ENCODE results near the gene RPL23.

RPL23 gene

DNA sequence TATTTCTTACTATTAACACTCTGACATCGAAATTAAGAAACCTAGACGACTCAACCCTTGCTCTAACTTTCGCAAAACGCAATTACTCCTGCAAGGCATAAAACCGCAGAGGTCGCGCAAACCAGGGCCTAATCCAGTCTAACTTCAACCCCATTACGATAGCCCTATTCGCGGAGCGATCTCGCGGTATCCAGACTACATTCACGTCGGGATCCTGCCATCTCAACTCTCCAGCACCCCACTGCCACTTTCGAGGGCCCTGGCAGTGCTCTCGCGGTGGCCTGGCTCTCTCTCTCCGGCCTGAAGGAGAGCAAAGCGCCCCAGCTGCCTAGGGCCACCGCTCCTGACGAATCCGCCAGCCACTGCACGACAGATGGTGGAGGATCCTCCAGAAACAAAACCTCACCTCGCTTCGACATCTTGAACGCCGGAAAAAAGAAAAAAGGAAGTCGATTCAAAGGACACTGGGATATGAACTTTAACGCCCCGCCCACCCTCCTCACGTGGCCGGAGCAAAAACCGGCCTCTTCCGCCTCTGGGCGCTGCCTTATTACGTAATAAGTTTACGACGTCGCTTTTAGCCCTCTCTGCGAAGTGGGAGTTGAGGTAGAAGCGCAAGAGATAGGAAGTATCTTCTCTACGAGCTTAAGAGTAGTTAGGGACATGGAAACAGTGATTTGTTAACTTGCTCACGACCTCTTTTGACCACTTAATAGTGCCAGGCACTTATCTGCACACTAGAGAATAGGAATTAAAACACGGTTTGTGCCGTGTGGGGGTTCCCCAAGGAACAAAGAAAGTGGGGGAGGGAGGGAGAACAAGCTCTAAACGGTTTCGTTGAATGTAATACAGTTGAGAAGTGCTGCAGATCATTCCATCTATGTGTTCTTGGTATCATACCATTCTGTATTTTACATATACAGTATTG is at the start of gene RPL23:
Gene RPL23 (minus strand): TSS at position 430 of the 928 bp plus-strand sequence. CDS start 11 bp downstream, at position 419.
- peak; percentile 97 for DNase-seq

GRCh38 chr17:38900978-38901656 is 47.6 kb upstream of the RPL23 start:
- no peak for DNase-seq

DNA sequence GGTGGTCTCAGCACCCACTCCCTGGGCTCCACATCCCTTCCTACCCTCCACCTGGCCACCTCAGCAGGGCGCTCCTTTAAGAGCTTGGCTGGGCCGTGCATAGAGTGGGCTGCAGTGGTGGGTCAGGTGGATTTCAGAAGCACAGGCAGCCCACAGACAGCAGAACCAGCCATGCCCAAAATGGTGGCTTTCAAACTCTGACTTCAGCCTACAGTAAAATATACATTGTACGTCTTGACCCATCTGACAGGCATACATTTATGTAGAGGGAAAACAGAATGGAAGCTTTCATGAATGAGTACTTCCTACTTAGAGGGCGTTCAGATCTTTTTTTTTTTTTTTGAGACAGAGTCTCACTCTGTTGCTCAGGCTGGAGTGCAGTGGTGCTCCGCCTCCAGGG is 45.9 kb upstream of the RPL23 start:
- DNase-seq = no peak

DNA sequence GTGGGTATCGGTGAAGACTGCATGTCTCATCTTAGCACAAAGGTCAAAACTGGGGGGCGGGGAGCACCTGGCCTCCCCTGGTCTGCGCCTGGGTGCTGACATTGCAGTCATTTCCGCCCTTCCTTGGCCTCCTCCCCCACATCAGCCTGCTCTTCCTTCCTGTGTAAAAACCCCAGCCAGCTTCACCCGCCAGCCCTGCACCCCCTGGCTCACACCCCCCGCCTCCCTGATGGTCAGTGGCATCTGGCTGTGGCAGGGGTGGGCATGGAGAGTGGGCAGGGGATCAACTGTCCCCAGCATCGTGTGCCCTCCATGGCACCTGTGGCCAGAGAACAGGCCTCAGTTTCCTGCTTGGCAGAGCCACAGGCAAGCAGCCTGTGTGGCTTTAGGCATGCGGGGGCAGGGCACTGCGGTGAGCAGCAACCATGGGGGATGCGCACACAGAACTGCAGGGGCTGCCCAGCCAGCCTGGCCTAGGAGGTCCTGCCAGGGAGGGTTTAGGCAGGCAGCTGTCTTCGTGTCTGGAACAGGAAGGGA is 45.4 kb upstream of the RPL23 start:
- no peak for DNase-seq

- no peak for DNase-seq
Observed at GRCh38 chr17:38898291-38898679, 44.8 kb upstream of the RPL23 start.

- no peak for DNase-seq
Observed at GRCh38 chr17:38897671-38898290, 44.3 kb upstream of the RPL23 start.

DNA sequence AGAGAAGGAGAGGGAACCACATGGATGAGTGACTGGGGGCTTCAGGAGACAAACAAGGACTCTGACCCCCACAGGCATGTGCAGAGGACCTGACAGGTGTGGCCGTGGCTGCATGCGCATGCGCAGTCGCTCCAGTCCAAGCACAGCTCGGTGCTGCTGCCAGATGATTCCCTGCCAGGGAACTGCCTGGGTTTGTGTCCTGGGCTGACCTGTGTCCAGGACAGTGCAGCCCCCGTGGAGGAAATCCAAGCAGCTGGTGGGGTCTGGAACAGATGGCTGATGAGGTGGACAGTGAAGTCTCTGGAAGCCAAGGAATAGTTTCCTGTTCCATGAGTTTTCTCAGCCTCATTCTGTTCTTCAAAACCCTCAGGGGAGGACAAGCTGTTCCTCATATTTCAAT is 43.7 kb upstream of the RPL23 start:
- DNase-seq = peak; percentile 71

DNA sequence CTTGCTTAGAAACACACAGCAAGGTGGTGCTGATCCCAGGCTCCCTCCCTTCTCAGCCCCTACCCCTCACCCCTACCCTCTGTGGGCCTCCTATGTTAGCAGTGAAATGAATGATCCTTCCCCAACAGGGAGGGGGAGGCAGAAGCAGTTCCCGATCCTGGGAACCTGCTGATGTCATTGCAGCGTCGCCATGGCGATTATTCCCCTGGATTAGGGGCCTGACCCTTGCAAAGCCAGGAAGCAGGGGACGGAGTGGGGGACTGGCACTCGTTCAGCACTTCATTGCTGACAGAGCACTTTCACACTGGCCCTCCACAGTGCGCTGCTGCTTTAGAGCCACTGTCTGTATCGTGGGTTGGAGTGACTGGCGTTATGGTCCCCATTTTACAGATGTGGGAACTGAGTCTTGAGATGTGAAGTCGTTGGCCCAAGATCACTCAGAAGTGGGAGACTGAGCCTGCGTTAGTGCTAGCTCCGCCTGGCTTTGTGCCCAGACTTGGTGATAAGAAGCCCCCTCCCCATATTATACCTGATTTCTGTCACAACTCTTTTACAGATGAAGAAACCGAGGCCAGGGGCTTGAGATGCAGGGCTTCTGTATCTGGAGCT is 42.9 kb upstream of the RPL23 start:
- DNase-seq = no peak

- no peak for DNase-seq
Observed at GRCh38 chr17:38894276-38894675, 40.8 kb upstream of the RPL23 start.

DNA sequence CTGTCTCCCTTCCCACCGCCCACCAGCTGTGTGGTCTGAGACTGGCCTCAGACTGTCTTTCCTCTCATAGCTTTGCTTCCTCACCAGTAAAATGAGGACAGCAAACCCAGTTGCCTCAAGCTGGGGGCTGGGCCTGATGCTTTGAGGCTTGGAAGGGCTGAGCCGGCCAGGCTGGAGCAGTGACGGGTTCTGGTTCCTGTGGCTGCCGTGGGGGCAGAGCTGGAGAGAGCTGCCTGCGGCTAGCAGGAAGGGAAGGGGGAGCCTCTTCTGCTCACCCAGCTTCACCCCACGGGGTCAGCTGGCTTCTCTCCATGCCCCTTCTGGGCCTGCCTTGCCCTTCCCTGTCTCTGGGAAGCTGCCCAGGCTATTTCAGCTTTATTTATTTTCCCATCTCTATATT is 40.1 kb upstream of the RPL23 start:
- DNase-seq = no peak

DNA sequence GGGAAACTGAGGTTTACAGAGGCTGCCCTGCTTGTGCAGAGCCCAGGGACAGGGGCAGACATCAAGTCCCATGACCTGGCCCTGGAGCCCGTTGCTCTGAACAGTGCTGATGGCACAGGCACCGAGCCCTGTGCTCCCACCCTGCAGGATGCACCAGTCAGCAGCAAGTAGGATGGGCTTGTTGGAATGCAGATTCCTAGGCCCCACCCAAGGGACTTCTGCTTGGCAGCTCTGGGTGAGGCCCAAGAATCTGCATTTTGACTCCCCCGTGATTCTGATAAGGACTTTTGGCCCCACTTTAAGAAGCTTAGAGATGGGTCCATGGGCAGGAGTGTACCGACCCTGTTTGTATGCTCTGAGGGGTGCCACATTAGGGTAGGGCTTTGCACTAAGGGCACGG is 39.6 kb upstream of the RPL23 start:
- DNase-seq = no peak

DNA sequence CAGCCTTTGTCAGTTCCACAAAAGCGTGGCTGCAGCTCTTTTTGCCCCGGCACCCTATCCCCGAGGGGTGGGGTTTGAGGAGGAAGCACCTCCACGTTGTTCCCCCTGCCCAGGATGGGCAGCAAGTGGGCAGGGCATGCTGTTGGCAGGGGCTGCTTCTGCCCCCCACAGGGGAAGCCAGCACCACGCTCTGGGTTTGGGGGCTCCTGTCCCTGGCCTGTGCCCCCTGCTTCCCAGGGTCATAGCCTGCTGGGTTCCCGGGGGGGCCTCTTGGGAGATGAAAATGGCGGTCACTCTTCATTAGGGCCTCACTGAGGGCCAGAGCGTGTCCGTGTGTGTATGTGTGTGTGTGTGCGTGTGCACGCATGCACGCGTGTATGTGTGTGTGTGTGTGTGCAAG is 39.1 kb upstream of the RPL23 start:
- no peak for DNase-seq

DNA sequence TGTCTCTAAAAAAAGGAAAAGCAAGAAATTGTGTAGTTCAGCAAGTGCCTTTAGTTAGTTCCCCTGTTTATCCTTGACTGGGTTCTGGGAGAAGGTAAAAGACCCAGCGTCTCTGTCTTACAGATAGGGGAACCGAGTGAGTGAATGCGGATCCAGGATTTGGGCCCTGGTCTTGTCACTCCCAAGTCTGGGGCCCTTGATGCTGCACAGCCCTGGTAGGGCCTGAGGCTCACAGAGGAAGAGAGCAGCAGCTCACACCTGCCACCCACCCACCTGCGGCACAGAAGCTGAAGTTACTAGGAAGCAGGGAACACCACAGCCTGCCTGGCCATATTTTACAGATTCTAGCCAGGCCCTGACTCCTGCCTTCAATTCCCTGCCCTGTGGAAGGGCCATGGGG is 38.6 kb upstream of the RPL23 start:
- no peak for DNase-seq

GRCh38 chr17:38891441-38891840 is 37.9 kb upstream of the RPL23 start:
- no peak for DNase-seq

DNA sequence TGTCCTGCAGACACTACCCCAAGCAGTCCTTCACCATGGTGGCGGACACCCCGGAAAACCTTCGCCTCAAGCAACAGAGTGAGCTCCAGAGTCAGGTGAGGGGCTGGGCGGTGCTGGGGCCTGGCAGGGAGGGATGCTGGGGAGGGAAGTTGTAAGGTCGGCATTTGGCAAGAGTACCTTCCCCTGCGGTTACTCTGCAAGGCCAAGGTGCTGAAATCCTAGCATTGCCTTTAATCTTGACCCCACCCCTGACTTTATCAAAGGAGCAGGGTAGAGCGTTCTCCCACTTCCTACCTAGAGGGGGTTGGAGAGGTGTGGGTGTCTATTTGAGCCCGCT is 36.9 kb upstream of the RPL23 start:
- no peak for DNase-seq

DNA sequence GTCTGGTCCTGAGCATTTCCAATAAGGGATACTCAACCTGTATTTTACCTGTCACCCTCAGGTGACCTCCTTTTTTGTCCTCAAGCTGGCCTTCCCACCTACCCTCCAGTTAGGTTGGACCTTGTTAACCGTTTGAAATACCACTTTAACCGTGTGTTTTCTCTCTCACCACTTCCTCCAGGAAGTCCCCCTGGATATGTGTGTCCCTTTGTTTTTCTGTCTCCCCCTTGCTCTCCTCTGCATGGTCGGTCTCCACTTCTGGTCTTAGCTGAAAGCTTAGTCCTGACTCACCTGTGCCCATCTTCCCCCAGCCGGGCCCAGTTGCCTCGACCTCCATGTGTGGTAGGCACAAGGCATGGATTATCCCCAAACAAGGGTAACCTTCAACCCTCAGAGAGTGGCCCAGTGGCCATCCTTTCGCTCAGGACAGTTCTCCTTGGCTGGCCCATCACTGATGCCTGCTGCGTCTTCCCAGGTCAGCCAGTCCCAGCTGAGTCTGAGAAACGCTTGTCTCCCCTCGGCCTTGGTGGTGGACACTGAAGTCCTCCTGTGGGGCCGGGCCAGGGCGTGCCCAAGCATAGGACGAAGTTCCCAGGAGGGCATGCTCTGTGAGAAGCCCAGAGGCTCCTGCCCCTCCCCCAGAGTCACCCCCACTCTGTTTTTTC is 36.4 kb upstream of the RPL23 start:
- DNase-seq = no peak

GRCh38 chr17:38888842-38889241 is 35.3 kb upstream of the RPL23 start:
- no peak for DNase-seq

GRCh38 chr17:38886643-38887010 is 33.1 kb upstream of the RPL23 start:
- DNase-seq = no peak

- no peak for DNase-seq
Observed at GRCh38 chr17:38885728-38886642, 32.5 kb upstream of the RPL23 start.

DNA sequence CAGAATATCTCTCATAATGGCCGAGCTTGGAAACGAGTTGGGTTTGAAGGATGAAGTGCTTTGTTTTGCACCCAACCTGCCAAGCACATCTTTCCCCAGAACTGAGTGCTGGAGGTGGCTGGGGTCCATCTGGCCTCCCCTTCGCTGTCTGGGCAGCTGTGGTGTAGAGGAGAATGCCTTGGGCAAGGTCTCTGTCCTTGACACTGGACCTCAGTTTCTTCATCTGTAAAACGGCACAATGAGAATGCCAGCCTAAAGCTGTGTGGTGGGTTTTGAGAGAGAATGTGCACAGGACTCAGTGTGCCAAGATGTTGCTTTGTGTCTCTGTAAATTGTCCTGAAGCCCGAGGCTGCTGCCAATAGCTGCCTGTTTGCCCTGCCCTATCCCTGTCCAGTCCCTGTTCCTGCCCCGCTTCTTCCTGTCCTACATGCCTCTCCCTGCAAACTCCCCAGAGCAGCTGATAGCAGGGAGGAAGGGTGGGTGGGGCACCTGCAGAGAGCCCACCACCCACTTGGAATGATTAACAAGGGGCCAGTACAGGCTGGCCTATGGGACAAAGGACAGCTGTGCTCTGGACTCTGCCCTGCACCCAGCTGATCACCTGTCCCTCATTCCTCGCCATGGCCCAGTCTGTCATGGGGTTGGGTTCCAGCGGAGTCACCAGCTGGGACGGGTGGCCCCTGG is 31.7 kb upstream of the RPL23 start:
- DNase-seq = no peak
